Keratinocyte (primary cell): ENCODE results near the gene CARD11. TPM values are rescaled to one million over a fixed set of nuclear protein-coding genes. Genes with fewer than 3 reads are reported as not detected.

ENCODE experiments used
- DNase-seq: peaks from one replicate; pipeline ENCODE4 v3.0.0-alpha.2; 2011; ENCODE audit warnings: low read depth, missing footprints, low spot score
- FAIRE-seq: peaks from 2 replicates; lab custom pipeline; 2011; peaks lifted over from hg19 to GRCh38; lab: Jason Lieb, UNC
- H2AFZ ChIP-seq: 2 replicates; pipeline ENCODE4 v1.6.0; 2012; ENCODE audit warnings: low read length, control low read depth, inconsistent platforms; ENCODE audit not compliant: control insufficient read depth
- H3K27ac ChIP-seq: 2 replicates; pipeline ENCODE4 v1.5.1; 2011; ENCODE audit warnings: low read length; ENCODE audit not compliant: control insufficient read depth, insufficient read depth
- H3K27me3 ChIP-seq: 3 replicates; pipeline ENCODE4 v1.6.0; 2011; ENCODE audit warnings: low read length; ENCODE audit not compliant: control insufficient read depth, insufficient read depth; ENCODE audit errors: extremely low read depth
- H3K36me3 ChIP-seq, 2 experiments: 2 replicates in 1 of 2; 3 replicates in 1 of 2; pipeline ENCODE4 v1.5.1; 2011; ENCODE audit warnings: low read length in 2 of 2, mild to moderate bottlenecking in 1 of 2; ENCODE audit not compliant: control insufficient read depth in 2 of 2, insufficient read depth in 2 of 2; ENCODE audit errors: extremely low read depth in 1 of 2
- H3K4me1 ChIP-seq: 3 replicates; pipeline ENCODE4 v1.5.1; 2011; ENCODE audit warnings: low read length; ENCODE audit not compliant: control insufficient read depth, insufficient read depth; ENCODE audit errors: extremely low read depth
- H3K4me2 ChIP-seq: 3 replicates; pipeline ENCODE4 v1.6.0; 2011; ENCODE audit warnings: low read depth, low read length; ENCODE audit not compliant: control insufficient read depth, insufficient read depth; ENCODE audit errors: extremely low read depth
- H3K4me3 ChIP-seq, 3 experiments: fragments of 200-600 bp in 1 of 3; sonication (generic) in 1 of 3; 2 replicates in 2 of 3; 3 replicates in 1 of 3; pipeline ENCODE4 v1.5.1; 2011 to 2016; ENCODE audit warnings: low read length in 3 of 3, mild to moderate bottlenecking in 3 of 3, control low read depth in 2 of 3, inconsistent platforms in 1 of 3, low read depth in 1 of 3, mixed read lengths in 1 of 3, mixed run types in 1 of 3, moderate library complexity in 1 of 3; ENCODE audit not compliant: control insufficient read depth in 2 of 3, insufficient read depth in 2 of 3; ENCODE audit errors: extremely low read depth in 1 of 3
- H3K79me2 ChIP-seq: 2 replicates; pipeline ENCODE4 v1.6.0; 2012; ENCODE audit warnings: low read length; ENCODE audit not compliant: control insufficient read depth, insufficient read depth
- H3K9ac ChIP-seq: 3 replicates; pipeline ENCODE4 v1.6.0; 2011; ENCODE audit warnings: low read length; ENCODE audit not compliant: control insufficient read depth, insufficient read depth; ENCODE audit errors: extremely low read depth
- H3K9me1 ChIP-seq: 3 replicates; pipeline ENCODE4 v1.6.0; 2011; ENCODE audit warnings: low read length; ENCODE audit not compliant: control insufficient read depth, insufficient read depth; ENCODE audit errors: extremely low read depth
- H3K9me3 ChIP-seq: 2 replicates; pipeline ENCODE4 v1.5.1; 2012; ENCODE audit warnings: low read depth, low read length; ENCODE audit not compliant: control insufficient read depth
- H4K20me1 ChIP-seq: 3 replicates; pipeline ENCODE4 v1.6.0; 2011; ENCODE audit warnings: low read length; ENCODE audit not compliant: control insufficient read depth, insufficient read depth; ENCODE audit errors: extremely low read depth
- CTCF ChIP-seq, 3 experiments: IDR thresholded peaks in 1 of 3; conservative IDR thresholded peaks in 1 of 3; optimal IDR thresholded peaks in 1 of 3; 2 replicates in 2 of 3; 3 replicates in 1 of 3; pipeline versions ENCODE3 to v1.5.1; 2011; ENCODE audit warnings: low read length in 3 of 3, mild to moderate bottlenecking in 3 of 3, moderate library complexity in 2 of 3, control low read depth in 1 of 3, inconsistent platforms in 1 of 3; ENCODE audit not compliant: insufficient read depth in 2 of 3; ENCODE audit errors: extremely low read depth in 1 of 3
- EZH2 ChIP-seq: IDR thresholded peaks from one replicate; pipeline ENCODE4 v1.6.1; 2012; ENCODE audit warnings: inconsistent platforms, mild to moderate bottlenecking, low read length, moderate library complexity
- dilution Hi-C: fragments of 300-500 bp; cut with MboI; formaldehyde crosslinking; loops from one replicate; pipeline ENCODE4 v1.7.0; 2020; ENCODE audit warnings: low sequenced_read_pairs; ENCODE audit not compliant: extremely low pct_ligation_motif_present
- polyA plus RNA-seq, 5 experiments: library from polyadenylated mRNA; depleted of rRNA in 3 of 5; stranded (reverse) in 3 of 5; stranded (forward) in 1 of 5; unstranded in 1 of 5; fragments of >200 nt; gene quantifications; 1 replicate in 1 of 5; 2 replicates in 3 of 5; 3 replicates in 1 of 5; pipeline versions ENCODE4 v1.2.1 to v1.2.3, GENCODE V29; 2011 to 2012; ENCODE audit warnings: missing spikeins in 2 of 5, low read depth in 1 of 5, low replicate concordance in 1 of 5

Gene CARD11
- polyA plus RNA-seq, 1 donor (not counting 4 experiments of a cell fraction or from before 2014, with no cell fraction given): 4.3 TPM

- Histone ChIP-seq H3K27ac (no peak overlapping the region), H3K4me3 (no peak overlapping the region), H3K36me3 (no peaks in the 10 kb centered on the region), H3K27me3 (no peaks in the 10 kb centered on the region), H3K9me1 (no peaks in the 10 kb centered on the region), H3K9ac (no peak overlapping the region), H3K9me3 (no peaks in the 10 kb centered on the region), H2AFZ (no peak overlapping the region), H4K20me1 (no peaks in the 10 kb centered on the region), H3K4me2 (peak overlapping the region; percentile 27), H3K79me2 (no peaks in the 10 kb centered on the region), H3K4me1 (peaks cover 29% of the 10 kb centered on the region)
- dilution Hi-C loops: no loop called here
- DNase-seq: no peak
- TF ChIP-seq EZH2 (no peak), CTCF (optimal IDR thresholded peaks at IDR 0.05 in 1 of 3, IDR thresholded peaks at IDR 0.05 in 1 of 3, conservative IDR thresholded peaks at IDR 0.05 in 1 of 3; ENCODE audit: extremely low read depth in 1 of 3, insufficient read depth in 2 of 3, low read length in 3 of 3) (no peak)
- FAIRE-seq: no peak
Observed at GRCh38 chr7:2953588-2954407, 89.9 kb downstream of the CARD11 start.

GRCh38 chr7:2953099-2953498 lies 90.6 kb downstream of the CARD11 start:
- dilution Hi-C loops: no loop called here
- no peaks in the 10 kb centered on the region for H3K36me3 ChIP-seq
- no peaks in the 10 kb centered on the region for H3K9me1 ChIP-seq
- peak overlapping the region; percentile 27 for H3K4me2 ChIP-seq
- H3K27ac ChIP-seq: no peak overlapping the region
- H3K9me3 ChIP-seq: no peaks in the 10 kb centered on the region
- H3K4me3 ChIP-seq: no peak overlapping the region
- FAIRE-seq: no peak
- no peaks in the 10 kb centered on the region for H4K20me1 ChIP-seq
- H3K9ac ChIP-seq: no peak overlapping the region
- H2AFZ ChIP-seq: no peak overlapping the region
- H3K4me1 ChIP-seq: peaks cover 34% of the 10 kb centered on the region
- TF ChIP-seq CTCF (optimal IDR thresholded peaks at IDR 0.05 in 1 of 3, IDR thresholded peaks at IDR 0.05 in 1 of 3, conservative IDR thresholded peaks at IDR 0.05 in 1 of 3; ENCODE audit: extremely low read depth in 1 of 3, insufficient read depth in 2 of 3, low read length in 3 of 3): no peak
- no peak for TF ChIP-seq EZH2
- no peak for DNase-seq
- H3K79me2 ChIP-seq: no peaks in the 10 kb centered on the region
- H3K27me3 ChIP-seq: no peaks in the 10 kb centered on the region
